Stimulated activated CD4-positive, alpha-beta T cell treated with anti-CD3 and anti-CD28 coated beads, Interleukin-12 subunit alpha, Interleukin-12 subunit beta, amount 100 ng/mL, for 24 hours (primary cell): Measurements from ENCODE around the gene FGF14.
"Not testable (repeated sequence)": the region's sequence is repeated elsewhere in the genome, so short reads cannot be mapped to it uniquely, and the experiment has no call there.

Experiments used
- DNase-seq, 2 experiments: peaks; one replicate each; pipeline ENCODE4 v3.0.0-alpha.2; 2020; ENCODE audit warnings: low read depth in 2 of 2

The FGF14 gene

GRCh38 chr13:102040812-102041211, 361.0 kb downstream of the FGF14 start:
- DNase-seq: no peak

- no peak for DNase-seq
These were observed 362.6 kb downstream of the FGF14 start for GRCh38 chr13:102039264-102039663.

GRCh38 chr13:102038787-102039186, 363.1 kb downstream of the FGF14 start:
- no peak for DNase-seq

GRCh38 chr13:102035969-102036368, 365.9 kb downstream of the FGF14 start:
- no peak for DNase-seq

GRCh38 chr13:102033857-102034331, 368.0 kb downstream of the FGF14 start:
- no peak for DNase-seq

GRCh38 chr13:102033386-102033785, 368.5 kb downstream of the FGF14 start:
- DNase-seq: no peak

- no peak for DNase-seq
These were observed 373.0 kb downstream of the FGF14 start for GRCh38 chr13:102028868-102029267.

GRCh38 chr13:102028206-102028605, 373.6 kb downstream of the FGF14 start:
- no peak for DNase-seq

GRCh38 chr13:102021777-102022176, 380.1 kb downstream of the FGF14 start:
- no peak for DNase-seq

- no peak for DNase-seq
These were observed 381.1 kb downstream of the FGF14 start for GRCh38 chr13:102020611-102021216.

GRCh38 chr13:102018716-102019115, 383.1 kb downstream of the FGF14 start:
- DNase-seq: no peak

- no peak for DNase-seq
These were observed 384.6 kb downstream of the FGF14 start for GRCh38 chr13:102017248-102017647.

- no peak for DNase-seq
These were observed 389.3 kb downstream of the FGF14 start for GRCh38 chr13:102012299-102013293.

GRCh38 chr13:102011455-102011854, 390.4 kb downstream of the FGF14 start:
- not testable (repeated sequence) for DNase-seq

- DNase-seq: no peak
These were observed 397.8 kb downstream of the FGF14 start for GRCh38 chr13:102003848-102004570.

- no peak for DNase-seq
These were observed 399.6 kb downstream of the FGF14 start for GRCh38 chr13:102002287-102002686.

- no peak for DNase-seq
These were observed 401.1 kb downstream of the FGF14 start for GRCh38 chr13:102000764-102001163.

- DNase-seq: no peak
These were observed 403.7 kb downstream of the FGF14 start for GRCh38 chr13:101998129-101998528.

- no peak for DNase-seq
These were observed 404.9 kb downstream of the FGF14 start for GRCh38 chr13:101996954-101997353.

- DNase-seq: no peak
These were observed 412.0 kb downstream of the FGF14 start for GRCh38 chr13:101989798-101990350.

GRCh38 chr13:101988140-101988539, 413.7 kb downstream of the FGF14 start:
- DNase-seq: no peak

GRCh38 chr13:101986316-101986715, 415.5 kb downstream of the FGF14 start:
- DNase-seq: no peak
